CD4-positive, alpha-beta T cell treated with Interferon alpha-2 for 1 hour (primary cell): ENCODE measurements around the gene SHROOM3.

ENCODE experiments used
- DNase-seq, 2 donors: peaks; one replicate each; pipeline ENCODE4 v3.0.0-alpha.2; 2020 to 2022

SHROOM3 gene

GRCh38 chr4:76630741-76631140, 195.7 kb downstream of the SHROOM3 start:
- DNase-seq = no peak

GRCh38 chr4:76634220-76634619, 199.2 kb downstream of the SHROOM3 start:
- no peak for DNase-seq

- DNase-seq = no peak
Observed at GRCh38 chr4:76637712-76638361, 202.8 kb downstream of the SHROOM3 start.

GRCh38 chr4:76639288-76639687, 204.3 kb downstream of the SHROOM3 start:
- DNase-seq = no peak

- no peak for DNase-seq
Observed at GRCh38 chr4:76640353-76640910, 205.4 kb downstream of the SHROOM3 start.

- DNase-seq = no peak
Observed at GRCh38 chr4:76641351-76641750, 206.3 kb downstream of the SHROOM3 start.

- DNase-seq = no peak
Observed at GRCh38 chr4:76641758-76642157, 206.7 kb downstream of the SHROOM3 start.

GRCh38 chr4:76644831-76645485, 209.9 kb downstream of the SHROOM3 start:
- no peak for DNase-seq

GRCh38 chr4:76649086-76649485, 214.1 kb downstream of the SHROOM3 start:
- DNase-seq = no peak

- DNase-seq = no peak
Observed at GRCh38 chr4:76651616-76652015, 216.6 kb downstream of the SHROOM3 start.

GRCh38 chr4:76652389-76652788, 217.4 kb downstream of the SHROOM3 start:
- DNase-seq = no peak

GRCh38 chr4:76654084-76654483, 219.1 kb downstream of the SHROOM3 start:
- no peak for DNase-seq

GRCh38 chr4:76654791-76655190, 219.8 kb downstream of the SHROOM3 start:
- no peak for DNase-seq

- no peak for DNase-seq
Observed at GRCh38 chr4:76655566-76656479, 220.8 kb downstream of the SHROOM3 start.

- DNase-seq = no peak
Observed at GRCh38 chr4:76657443-76657842, 222.4 kb downstream of the SHROOM3 start.

- no peak for DNase-seq
Observed at GRCh38 chr4:76658231-76659102, 223.4 kb downstream of the SHROOM3 start.

GRCh38 chr4:76659103-76659490, 224.1 kb downstream of the SHROOM3 start:
- DNase-seq = no peak

- DNase-seq = no peak
Observed at GRCh38 chr4:76663824-76664223, 228.8 kb downstream of the SHROOM3 start.

GRCh38 chr4:76665153-76665552, 230.1 kb downstream of the SHROOM3 start:
- no peak for DNase-seq

GRCh38 chr4:76665721-76666120, 230.7 kb downstream of the SHROOM3 start:
- DNase-seq = no peak

GRCh38 chr4:76666944-76667532, 232.0 kb downstream of the SHROOM3 start:
- DNase-seq = no peak

- no peak for DNase-seq
Observed at GRCh38 chr4:76670631-76671030, 235.6 kb downstream of the SHROOM3 start.
